ENCODE data around the gene MBLAC1. TPM values are rescaled to one million over a fixed set of nuclear protein-coding genes. Genes with fewer than 3 reads are reported as not detected.
A peak's percentile ranks its signal among the peaks of the same experiment; 100 is the strongest.

The MBLAC1 gene
- total and polyA plus RNA-seq, 9 of the 15 experiments (the other 6 are each of a cell fraction or from before 2014, with no cell fraction given), result 0.03 to 3.1 (median 0.52) TPM

- TF ChIP-seq SIN3B (IDR thresholded peaks at IDR 0.05; ENCODE audit: low read depth) (no peak), ATF3 (IDR thresholded peaks at IDR 0.05) (no peak; the same call in 1 of the 2 replicates), ATF3 (CRISPR knock-in tag; conservative IDR thresholded peaks at IDR 0.05) (no peak; the same call in 1 of the 2 replicates), EP400 (IDR thresholded peaks at IDR 0.05) (peak; percentile 74), RBM15 (IDR thresholded peaks at IDR 0.05; ENCODE audit: insufficient read depth, low read length) (no peak), NCOA1 (IDR thresholded peaks at IDR 0.05; ENCODE audit: low read depth) (no peak), CTBP1 (IDR thresholded peaks at IDR 0.05; ENCODE audit: borderline replicate concordance) (peak; percentile 81), FOSL1 (tag; conservative IDR thresholded peaks at IDR 0.05) (no peak), ZNF76 (CRISPR knock-in tag; IDR thresholded peaks at IDR 0.05; ENCODE audit: borderline replicate concordance) (peak; percentile 31; the same call in 1 of the 2 replicates), SAFB2 (IDR thresholded peaks at IDR 0.05; ENCODE audit: borderline replicate concordance, low read depth, low read length, severe bottlenecking) (no peak), ELF4 (CRISPR knock-in tag; IDR thresholded peaks at IDR 0.05) (peak; percentile 77), REST (IDR thresholded peaks at IDR 0.05; ENCODE audit: borderline replicate concordance) (peak; percentile 82), REST (CRISPR knock-in tag; IDR thresholded peaks at IDR 0.05; ENCODE audit: low read depth) (no peak), C11orf30 (IDR thresholded peaks at IDR 0.05; ENCODE audit: low read depth) (no peak; the same call in 1 of the 2 replicates), NFATC3 (IDR thresholded peaks at IDR 0.05) (no peak)
- TF ChIP-seq, protein P1, sequence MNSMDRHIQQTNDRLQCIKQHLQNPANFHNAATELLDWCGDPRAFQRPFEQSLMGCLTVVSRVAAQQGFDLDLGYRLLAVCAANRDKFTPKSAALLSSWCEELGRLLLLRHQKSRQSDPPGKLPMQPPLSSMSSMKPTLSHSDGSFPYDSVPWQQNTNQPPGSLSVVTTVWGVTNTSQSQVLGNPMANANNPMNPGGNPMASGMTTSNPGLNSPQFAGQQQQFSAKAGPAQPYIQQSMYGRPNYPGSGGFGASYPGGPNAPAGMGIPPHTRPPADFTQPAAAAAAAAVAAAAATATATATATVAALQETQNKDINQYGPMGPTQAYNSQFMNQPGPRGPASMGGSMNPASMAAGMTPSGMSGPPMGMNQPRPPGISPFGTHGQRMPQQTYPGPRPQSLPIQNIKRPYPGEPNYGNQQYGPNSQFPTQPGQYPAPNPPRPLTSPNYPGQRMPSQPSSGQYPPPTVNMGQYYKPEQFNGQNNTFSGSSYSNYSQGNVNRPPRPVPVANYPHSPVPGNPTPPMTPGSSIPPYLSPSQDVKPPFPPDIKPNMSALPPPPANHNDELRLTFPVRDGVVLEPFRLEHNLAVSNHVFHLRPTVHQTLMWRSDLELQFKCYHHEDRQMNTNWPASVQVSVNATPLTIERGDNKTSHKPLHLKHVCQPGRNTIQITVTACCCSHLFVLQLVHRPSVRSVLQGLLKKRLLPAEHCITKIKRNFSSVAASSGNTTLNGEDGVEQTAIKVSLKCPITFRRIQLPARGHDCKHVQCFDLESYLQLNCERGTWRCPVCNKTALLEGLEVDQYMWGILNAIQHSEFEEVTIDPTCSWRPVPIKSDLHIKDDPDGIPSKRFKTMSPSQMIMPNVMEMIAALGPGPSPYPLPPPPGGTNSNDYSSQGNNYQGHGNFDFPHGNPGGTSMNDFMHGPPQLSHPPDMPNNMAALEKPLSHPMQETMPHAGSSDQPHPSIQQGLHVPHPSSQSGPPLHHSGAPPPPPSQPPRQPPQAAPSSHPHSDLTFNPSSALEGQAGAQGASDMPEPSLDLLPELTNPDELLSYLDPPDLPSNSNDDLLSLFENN (IDR thresholded peaks at IDR 0.05; ENCODE audit: low read depth in 2 of 2, low read length in 2 of 2), result no peak
Measured at GRCh38 chr7:100148559-100149328, 22.0 kb downstream of the MBLAC1 start, which contains the start of gene LAMTOR4 (continued).
